Activated naive CD4-positive, alpha-beta T cell treated with anti-CD3 and anti-CD28 coated beads, Interleukin-2, amount 50 U/mL, for 16 hours (primary cell): ENCODE results near the gene LY6G5C.

Experiments used
- DNase-seq: peaks from one replicate; pipeline ENCODE4 v3.0.0-alpha.2; 2020

LY6G5C gene

GRCh38 chr6:31689249-31690110 is 8.6 kb upstream of the LY6G5C start:
- no peak for DNase-seq

- no peak for DNase-seq
These were observed 7.2 kb upstream of the LY6G5C start for GRCh38 chr6:31687860-31688693.

- no peak for DNase-seq
These were observed 6.5 kb upstream of the LY6G5C start for GRCh38 chr6:31687321-31687720.

GRCh38 chr6:31686483-31686882 is 5.6 kb upstream of the LY6G5C start:
- DNase-seq = no peak

- no peak for DNase-seq
These were observed 2.7 kb upstream of the LY6G5C start for GRCh38 chr6:31683591-31683990.

GRCh38 chr6:31681135-31681671 is 336 bp upstream of the LY6G5C start:
- peak; percentile 48 for DNase-seq

GRCh38 chr6:31677955-31678354 is 2.9 kb downstream of the LY6G5C start:
- DNase-seq = no peak

GRCh38 chr6:31676904-31677303 is 4.0 kb downstream of the LY6G5C start:
- DNase-seq = no peak

GRCh38 chr6:31676322-31676903 is 4.5 kb downstream of the LY6G5C start:
- no peak for DNase-seq

GRCh38 chr6:31669676-31670075 is 11.2 kb downstream of the LY6G5C start, which contains the start of gene LY6G5B:
LY6G5B (plus strand) TSS chr6:31669976; CDS start chr6:31670951, 975 bp downstream.
- no peak for DNase-seq

- no peak for DNase-seq
These were observed 14.4 kb downstream of the LY6G5C start for GRCh38 chr6:31666337-31666965.

GRCh38 chr6:31665501-31666336 is 15.1 kb downstream of the LY6G5C start, which contains the start of gene CSNK2B:
CSNK2B (plus strand) TSS chr6:31666080; CDS start chr6:31666832, 752 bp downstream.
- peak; percentile 99 for DNase-seq

- DNase-seq = peak; percentile 88
These were observed 15.9 kb downstream of the LY6G5C start, which contains the start of gene GPANK1 for GRCh38 chr6:31664790-31665500. GPANK1 (minus strand) TSS chr6:31664997; CDS start chr6:31664478, 519 bp downstream.

GRCh38 chr6:31663961-31664789 is 16.7 kb downstream of the LY6G5C start:
- no peak for DNase-seq

- DNase-seq = no peak
These were observed 17.5 kb downstream of the LY6G5C start for GRCh38 chr6:31663126-31663960.

GRCh38 chr6:31662124-31662723 is 18.6 kb downstream of the LY6G5C start:
- no peak for DNase-seq

GRCh38 chr6:31661262-31662123 is 19.4 kb downstream of the LY6G5C start:
- DNase-seq = no peak
